SH-SY5Y (cell line): ENCODE measurements around the gene XDH.

Experiments
- GATA2 ChIP-seq: IDR thresholded peaks from 2 replicates; pipeline ENCODE4 v1.6.1; 2011; ENCODE audit warnings: mild to moderate bottlenecking, low read depth, low read length
- GATA3 ChIP-seq: IDR thresholded peaks from 2 replicates; pipeline ENCODE4 v1.6.1; 2011; ENCODE audit warnings: low read depth, mild to moderate bottlenecking, low read length, moderate library complexity

DNA sequence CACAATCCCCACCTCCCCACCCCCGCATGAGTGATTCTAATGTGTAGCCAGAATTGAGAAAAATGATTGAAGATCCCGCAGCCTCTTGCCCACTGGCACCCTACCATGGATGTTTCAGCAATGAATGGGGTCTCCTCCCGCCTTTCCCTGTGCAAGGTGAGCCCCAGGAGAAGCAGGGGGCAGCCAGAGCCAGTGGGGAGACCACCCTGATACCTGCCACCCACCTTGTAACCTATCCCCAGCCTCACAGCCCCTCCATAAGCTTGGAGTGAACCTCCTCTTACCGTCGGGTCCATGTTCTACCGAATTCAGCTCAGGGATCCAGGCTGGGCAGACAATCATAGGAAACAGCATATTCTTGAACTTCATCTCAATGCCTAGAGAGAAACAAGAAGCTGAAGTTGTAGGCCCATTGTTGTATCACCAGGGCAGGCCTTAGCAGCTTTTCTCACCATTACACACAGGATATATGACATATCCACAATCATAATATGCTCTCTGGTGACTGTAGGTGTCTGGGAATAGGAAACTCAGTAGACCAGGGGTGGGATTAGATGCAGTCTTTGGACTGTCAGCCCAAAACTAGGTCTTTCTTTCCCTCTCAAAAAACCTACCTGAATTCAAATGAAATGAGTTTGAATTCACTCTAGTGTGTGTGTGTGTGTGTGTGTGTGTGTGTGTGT is 30.9 kb downstream of the XDH start:
- TF ChIP-seq GATA2 (no peak), GATA3 (no peak)
